PC-9 (cell line): ENCODE measurements around the gene GPBAR1.

Experiments used
- CTCF ChIP-seq: fragments of 200-600 bp; sonication (generic); conservative IDR thresholded peaks from 2 replicates; pipeline ENCODE4 v1.6.1; 2017; ENCODE audit warnings: mixed run types, antibody characterized with exemption, mild to moderate bottlenecking, moderate library complexity
- EZH2 ChIP-seq: fragments of 200-600 bp; sonication (generic); IDR thresholded peaks from 2 replicates; pipeline ENCODE4 v1.8.0; 2017; ENCODE audit warnings: antibody characterized with exemption, low read depth

- no peak for TF ChIP-seq CTCF
- TF ChIP-seq EZH2: no peak
Measured at GRCh38 chr2:218261423-218262236, 815 bp downstream of the GPBAR1 start.
